Renal pelvis (tissue), 4 donors: ENCODE results near the gene NUP214. TPM values are rescaled to one million over a fixed set of nuclear protein-coding genes. Genes with fewer than 3 reads are reported as not detected.

Experiments
- DNase-seq: peaks from one replicate; pipeline ENCODE4 v3.0.0-alpha.2; 2013
- polyA plus RNA-seq, 3 donors: library from polyadenylated mRNA; unstranded; fragments of 120-200 nt; gene quantifications; one replicate each; pipeline ENCODE4 v1.2.1, GENCODE V29; 2013; ENCODE audit not compliant: insufficient read length in 3 of 3

The NUP214 gene
- polyA plus RNA-seq, 3 donors, result 53.3 to 76.1 (median 73.3) TPM

- no peak for DNase-seq
These were observed 150.9 kb downstream of the NUP214 start, which contains the start of gene FAM78A for GRCh38 chr9:131276094-131276888. Gene FAM78A (minus strand): TSS chr9:131276510. CDS start chr9:131276179, 331 bp downstream.

DNA sequence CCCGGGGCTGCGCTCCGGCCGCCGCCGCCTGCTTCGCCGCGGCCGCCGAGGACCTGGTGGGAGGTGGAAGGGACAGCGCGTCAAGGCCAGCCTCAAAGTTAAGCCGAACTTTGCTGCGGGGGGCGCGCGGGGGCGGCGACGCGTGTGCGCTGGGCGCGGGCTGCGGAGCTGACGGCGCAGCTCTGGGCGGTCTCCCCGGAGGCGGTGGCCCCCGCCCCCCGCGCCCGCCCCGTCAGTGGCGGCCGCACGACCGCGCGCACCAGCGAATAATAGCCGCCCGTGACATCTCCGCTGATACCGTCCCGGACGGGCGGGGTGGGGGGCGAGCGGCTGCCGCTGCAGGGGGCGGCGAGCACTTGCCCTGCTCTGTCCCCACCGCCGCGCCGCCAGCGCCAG lies 151.5 kb downstream of the NUP214 start:
- DNase-seq, result no peak

DNA sequence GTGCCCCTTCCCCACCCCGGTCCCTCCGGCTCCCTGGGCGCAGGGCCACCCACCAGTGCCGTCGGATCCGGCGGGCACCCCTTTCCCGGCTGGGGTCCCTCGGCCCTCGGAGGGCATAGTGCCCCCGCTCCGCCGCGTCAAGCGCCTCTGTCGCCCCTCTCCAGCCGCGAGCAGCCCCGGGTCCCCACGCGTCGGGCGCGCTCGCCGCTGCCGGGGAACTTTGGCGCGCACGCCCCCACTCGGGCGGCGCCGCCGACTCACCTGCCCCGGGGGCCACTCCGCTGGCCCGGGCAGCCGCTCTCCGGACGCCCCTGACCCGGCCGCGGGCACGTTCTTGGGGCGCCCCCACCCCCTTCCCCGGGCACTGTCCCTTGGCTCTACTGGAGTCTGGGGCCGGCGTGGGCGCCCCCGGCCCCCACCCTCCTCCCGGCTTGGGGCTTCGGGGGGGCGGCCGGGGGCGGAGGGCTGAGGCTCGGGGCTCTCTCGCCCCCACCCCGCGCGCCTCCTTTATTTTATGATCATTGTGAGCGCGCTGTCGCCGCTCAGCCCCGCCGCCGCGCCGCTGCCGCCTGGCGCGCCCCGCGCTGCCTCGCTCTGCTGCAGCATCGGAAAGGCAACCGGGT lies 152.0 kb downstream of the NUP214 start:
- no peak for DNase-seq

DNA sequence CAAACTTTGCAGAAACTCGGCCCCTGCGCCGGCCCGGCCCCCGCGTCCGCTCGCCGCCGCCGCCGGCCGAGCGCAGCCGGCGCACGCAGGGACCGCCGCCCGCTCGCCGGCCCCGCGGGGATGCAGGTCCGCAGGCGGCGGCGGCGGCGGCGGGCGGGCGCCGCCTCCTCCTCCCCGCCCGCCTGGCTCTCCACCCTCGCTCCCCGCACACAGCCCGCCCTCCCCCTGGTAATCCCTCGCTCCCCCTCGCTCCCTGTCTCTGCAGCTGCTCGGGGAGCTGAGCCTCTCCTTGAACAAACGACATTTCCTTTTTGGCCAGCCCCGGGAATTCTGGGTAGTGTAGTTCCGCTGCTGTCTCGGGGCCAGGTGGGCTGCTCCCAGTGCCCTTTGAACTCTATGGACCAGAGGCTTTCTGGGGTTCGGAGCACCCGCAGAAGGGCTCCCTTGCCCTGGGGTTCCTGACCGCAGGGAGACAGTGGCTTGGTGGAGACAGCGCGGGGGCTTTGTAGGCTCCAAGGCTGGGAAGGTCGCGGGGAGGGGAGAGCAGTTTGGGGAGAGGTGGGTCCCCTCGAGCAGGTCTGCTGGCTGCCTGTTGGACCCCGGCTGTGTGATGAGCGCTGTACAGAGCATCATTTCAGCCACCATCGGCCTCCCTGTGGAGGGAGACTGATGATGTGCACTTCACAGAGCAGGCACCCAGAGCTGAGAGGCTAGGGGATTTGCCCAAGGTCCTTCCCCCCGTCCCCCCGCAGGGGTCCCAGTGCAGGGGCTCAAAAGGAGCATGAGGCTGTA lies 152.7 kb downstream of the NUP214 start:
- DNase-seq, result peak; percentile 86

DNA sequence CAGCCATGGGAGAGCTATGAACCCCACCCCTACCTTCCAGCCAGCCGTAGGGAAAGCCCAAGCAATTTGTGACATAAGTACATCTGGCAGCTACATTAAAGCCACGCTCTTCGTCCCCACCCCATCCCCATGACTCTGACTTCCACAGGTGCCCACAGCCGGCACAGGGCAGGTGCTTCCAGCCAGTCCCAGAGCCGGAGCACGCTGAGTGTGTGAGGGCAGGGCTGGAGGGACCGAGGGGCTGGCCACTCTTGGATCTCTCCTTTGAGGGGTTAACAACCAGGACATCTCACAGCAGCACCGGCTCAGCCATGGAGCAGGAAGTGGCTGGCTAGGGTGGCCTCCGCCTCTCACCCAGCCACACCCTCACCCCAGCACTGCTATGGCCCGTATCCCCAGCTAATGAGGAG lies 153.3 kb downstream of the NUP214 start:
- DNase-seq, result no peak

DNA sequence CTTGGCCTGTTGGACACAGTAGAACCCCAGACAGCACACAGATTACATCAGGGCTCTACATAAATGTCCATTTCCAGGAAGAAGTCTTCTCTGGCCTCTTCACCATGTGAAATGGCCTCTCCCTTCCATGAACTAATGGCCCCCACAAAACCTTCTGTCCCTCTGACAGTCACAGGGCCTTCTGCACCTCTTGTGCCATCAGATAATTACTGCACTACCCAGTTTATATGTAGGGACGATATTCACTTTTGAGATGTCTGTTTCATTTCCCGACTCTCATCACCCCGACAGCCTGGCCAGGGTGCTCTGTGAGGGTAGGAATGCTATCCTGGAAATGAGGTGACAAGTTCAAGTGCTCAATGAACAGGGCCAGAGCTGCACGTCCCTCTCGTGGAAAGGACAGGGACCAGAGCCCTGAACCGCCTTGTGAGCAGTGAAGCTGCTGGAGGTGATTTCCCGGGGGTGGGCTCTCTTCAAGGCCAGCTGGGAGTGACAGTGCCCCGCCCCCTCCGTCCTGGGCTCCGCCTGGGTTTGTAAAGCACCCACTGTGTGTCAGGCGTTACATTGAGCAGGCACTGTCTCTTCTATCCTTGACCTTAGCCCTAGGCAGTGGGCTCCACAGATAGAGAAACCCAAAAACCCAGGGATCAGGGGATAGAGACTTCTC lies 153.9 kb downstream of the NUP214 start:
- no peak for DNase-seq

DNA sequence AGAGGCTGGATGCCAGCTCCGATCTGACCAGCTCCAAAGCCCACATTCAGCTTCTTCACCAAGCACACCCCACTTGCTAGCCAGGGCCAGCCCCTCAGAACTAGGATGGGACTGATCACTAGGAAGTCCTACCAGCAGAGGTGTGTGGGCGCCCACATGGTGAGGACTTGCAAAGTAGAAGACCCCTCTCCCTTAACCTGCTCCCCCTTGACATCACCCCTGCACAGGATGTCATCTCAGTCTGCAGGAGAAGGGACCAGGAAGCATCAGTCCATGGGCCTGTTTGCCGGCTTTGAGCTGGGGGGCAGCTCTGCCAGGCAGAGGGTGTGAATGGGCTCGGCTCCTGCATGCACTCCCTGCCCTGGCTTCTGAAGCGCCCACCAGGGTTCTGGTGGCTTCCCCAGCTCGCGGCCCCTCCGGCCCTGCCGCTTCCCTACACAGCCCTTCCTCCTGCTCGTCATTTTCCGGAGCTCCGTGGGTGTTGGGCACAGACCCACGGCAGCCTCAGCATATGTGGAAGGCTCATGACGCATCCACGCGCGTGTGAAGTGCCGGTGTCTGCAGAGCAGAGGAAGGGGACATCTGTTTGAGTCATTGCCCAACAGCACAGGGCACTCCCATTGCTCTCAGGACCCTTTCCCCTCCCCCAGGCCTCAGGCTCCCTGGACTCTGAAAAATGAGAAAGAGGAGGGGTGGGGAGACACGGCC lies 154.6 kb downstream of the NUP214 start:
- no peak for DNase-seq

GRCh38 chr9:131280660-131281059 lies 155.3 kb downstream of the NUP214 start:
- no peak for DNase-seq

DNA sequence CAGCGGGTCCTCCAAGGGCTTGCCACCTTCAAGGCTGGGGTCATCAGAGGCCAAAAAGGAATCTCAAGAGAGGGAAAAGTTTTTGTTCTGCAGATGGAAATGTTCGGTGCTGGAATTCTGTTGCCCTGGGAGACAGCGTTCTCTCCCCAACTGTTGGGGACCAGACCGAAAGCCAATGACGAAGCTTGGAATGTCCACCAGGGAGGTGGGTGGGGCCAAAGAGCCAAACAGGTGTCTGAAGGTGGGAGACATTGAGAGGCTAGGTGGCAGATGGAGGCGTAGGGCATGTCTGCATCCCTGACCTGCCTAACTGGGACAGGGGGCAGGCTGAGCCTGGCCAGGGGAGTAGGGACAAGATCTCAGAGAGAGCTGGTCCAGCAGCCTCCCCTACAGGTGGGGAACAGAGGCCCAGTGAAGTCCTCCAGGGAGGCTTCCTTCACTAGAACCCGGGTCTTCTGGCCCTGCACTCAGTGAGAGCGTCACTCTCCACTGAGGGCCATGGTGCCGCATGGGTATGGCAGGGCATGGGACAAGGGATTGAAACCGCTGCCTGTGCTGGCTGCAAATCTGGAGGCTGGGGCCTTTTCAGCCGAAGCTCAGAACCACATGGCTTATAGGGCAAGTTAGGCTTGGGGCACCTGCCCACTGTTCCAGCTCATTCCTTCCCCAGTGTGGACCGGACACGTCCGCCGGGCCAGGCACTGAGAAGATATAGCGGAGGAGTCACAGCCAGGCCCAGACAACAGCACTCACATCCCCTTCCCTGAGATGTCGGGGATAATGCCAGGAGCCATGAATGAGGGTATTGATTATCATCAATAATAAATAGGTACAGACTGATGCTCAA lies 156.0 kb downstream of the NUP214 start:
- DNase-seq, result no peak

DNA sequence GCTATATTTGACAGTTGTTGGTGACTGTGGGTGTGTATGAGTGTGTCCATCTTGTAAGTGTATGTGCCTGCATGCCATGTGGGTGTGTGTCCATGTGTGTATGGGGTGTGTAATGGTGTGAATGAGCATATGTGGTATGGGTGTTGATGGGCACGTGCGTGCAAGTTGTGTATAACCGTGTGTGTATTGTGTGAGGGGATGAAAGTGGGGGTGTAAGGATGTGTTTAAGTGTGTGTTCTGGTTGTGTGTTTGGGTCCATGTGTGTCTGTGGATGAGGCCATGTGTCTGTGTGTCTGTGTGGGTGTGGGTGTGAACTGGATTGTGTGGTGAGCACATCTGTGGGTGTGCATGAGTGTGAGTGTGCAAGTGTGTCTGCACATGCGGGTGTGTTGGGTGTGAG lies 156.8 kb downstream of the NUP214 start:
- no peak for DNase-seq

DNA sequence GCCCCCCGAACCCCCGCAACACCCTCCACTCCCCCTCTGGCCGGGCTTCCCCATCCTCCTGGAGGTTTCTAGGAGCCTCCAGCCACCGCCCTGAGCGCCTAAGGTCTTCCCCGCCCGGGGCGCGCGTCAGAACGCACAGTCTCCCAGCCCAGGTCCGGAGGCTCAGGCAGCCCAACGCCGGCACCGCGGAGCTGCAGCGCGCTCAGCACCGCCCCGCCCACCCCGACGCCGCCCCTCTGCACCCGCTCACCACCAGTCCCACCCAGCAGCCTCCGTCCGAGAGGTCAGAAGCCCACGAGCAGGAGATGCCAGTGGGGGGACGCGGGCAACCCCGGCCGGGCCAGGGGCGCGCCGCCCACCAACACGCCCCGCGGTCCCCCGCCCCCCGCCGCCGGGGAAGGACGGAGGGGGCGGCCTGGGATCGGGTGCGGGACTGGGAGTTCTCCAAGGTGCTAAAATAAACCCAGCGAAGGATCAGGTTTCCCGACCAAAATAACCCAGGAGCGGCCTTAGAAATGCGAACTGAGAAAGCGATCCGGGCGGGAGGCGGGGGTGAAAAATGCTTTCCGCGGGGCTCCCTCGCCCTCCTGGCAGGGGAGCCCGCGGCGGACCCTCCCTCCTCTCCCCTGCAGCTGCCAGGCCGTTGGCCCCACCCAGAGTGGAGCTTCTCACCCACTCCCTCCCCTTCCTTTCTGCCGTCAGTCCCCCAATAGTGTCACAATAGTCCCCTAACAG lies 157.5 kb downstream of the NUP214 start:
- DNase-seq, result peak; percentile 80

Other genes with a start within 250 kb of the NUP214 start
- under 1 TPM; 0.40 to 0.58 (median 0.56) TPM for gene QRFP, start 228.8 kb upstream of the NUP214 start, polyA plus RNA-seq
- gene FIBCD1, start 186.3 kb upstream of the NUP214 start, polyA plus RNA-seq, result under 1 TPM; 0.41 to 0.79 (median 0.49) TPM
- 10 to 100 TPM; 30.8 to 41.4 (median 35.6) TPM for gene LAMC3, start 116.4 kb upstream of the NUP214 start, polyA plus RNA-seq
- gene AIF1L, start 29.1 kb upstream of the NUP214 start, polyA plus RNA-seq, result 100 to 1,000 TPM; 332 to 490 (median 395) TPM
- 1 to 10 TPM; 2.6 to 3.7 (median 3.6) TPM for gene FAM78A, start 150.9 kb downstream of the NUP214 start, polyA plus RNA-seq
- gene PLPP7, start 164.1 kb downstream of the NUP214 start, polyA plus RNA-seq, result 1 to 10 TPM; 2.2 to 2.4 (median 2.4) TPM